ENCODE data around the gene VKORC1.

Gene VKORC1

GRCh38 chr16:31084584-31085302 lies 9.9 kb downstream of the VKORC1 start:
- no peak overlapping the region for H3K4me3 ChIP-seq (ENCODE audit: low read depth, low read length)
- no peak for DNase-seq (ENCODE audit: low read depth)
- TF ChIP-seq CTCF (IDR thresholded peaks at IDR 0.05; ENCODE audit: control insufficient read depth, extremely low read depth, insufficient read depth) = no peak

GRCh38 chr16:31083981-31084380 lies 10.6 kb downstream of the VKORC1 start:
- no peak for TF ChIP-seq CTCF (IDR thresholded peaks at IDR 0.05; ENCODE audit: control insufficient read depth, extremely low read depth, insufficient read depth)
- no peak for DNase-seq (ENCODE audit: low read depth)
- no peak overlapping the region for H3K4me3 ChIP-seq (ENCODE audit: low read depth, low read length)

DNA sequence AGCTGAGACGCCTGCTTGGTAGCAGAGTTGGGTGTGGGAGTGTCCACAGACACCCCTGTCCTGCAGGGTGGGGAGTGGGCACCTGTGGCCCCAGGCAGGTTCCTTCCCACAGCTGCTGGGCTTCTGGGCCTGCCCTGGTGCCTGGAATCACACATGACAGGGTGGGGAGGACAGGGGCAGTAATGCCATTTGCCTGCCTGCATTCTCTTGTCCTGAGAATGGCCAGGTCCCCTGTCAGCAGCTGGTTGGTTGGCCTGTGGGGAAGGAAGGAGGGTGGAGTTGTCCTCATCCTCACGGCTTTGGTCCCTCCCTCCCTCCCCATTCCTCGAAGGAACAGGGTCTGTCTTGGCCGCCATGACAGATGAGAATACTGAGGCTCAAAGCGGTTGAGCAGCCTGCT lies 11.0 kb downstream of the VKORC1 start:
- no peak overlapping the region for H3K4me3 ChIP-seq (ENCODE audit: low read depth, low read length)
- DNase-seq (ENCODE audit: low read depth) = no peak
- no peak for TF ChIP-seq CTCF (IDR thresholded peaks at IDR 0.05; ENCODE audit: control insufficient read depth, extremely low read depth, insufficient read depth)

GRCh38 chr16:31083081-31083480 lies 11.5 kb downstream of the VKORC1 start:
- no peak for TF ChIP-seq CTCF (IDR thresholded peaks at IDR 0.05; ENCODE audit: control insufficient read depth, extremely low read depth, insufficient read depth)
- DNase-seq (ENCODE audit: low read depth) = no peak
- H3K4me3 ChIP-seq (ENCODE audit: low read depth, low read length) = no peak overlapping the region

DNA sequence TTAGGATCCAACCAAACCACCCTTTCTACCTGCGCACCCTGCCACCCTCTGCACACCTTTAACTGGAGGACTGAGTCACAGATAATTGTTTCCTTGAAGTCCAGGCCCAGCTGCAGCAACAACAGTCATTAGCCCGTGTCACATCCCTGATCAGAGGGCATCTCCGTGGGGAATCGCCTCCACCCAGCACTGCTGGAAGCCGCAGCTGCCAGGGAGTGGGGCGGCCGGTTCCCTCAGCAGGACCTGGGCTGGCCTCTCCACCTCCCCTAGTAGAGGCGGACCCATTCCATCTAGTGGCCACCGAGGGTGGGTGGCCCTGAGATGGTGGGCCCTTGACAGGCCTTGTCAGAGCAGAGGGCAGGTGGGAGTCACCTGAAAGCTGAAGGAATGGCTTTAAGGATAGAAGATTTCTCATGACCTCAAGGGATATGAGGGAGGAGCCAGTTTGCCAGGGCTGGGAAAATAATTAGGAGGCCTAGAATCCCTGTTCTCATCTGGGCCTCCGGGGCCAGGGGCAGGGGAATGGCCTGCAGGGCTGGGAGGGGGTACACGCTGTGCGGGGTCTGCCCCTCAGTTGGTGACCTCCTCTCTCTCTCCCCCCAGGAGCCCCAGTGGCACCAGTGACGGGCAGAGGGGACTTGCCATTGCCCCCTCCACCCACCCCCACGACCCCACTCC lies 12.1 kb downstream of the VKORC1 start:
- no peak for TF ChIP-seq CTCF (IDR thresholded peaks at IDR 0.05; ENCODE audit: control insufficient read depth, extremely low read depth, insufficient read depth)
- H3K4me3 ChIP-seq (ENCODE audit: low read depth, low read length) = no peak overlapping the region
- no peak for DNase-seq (ENCODE audit: low read depth)

DNA sequence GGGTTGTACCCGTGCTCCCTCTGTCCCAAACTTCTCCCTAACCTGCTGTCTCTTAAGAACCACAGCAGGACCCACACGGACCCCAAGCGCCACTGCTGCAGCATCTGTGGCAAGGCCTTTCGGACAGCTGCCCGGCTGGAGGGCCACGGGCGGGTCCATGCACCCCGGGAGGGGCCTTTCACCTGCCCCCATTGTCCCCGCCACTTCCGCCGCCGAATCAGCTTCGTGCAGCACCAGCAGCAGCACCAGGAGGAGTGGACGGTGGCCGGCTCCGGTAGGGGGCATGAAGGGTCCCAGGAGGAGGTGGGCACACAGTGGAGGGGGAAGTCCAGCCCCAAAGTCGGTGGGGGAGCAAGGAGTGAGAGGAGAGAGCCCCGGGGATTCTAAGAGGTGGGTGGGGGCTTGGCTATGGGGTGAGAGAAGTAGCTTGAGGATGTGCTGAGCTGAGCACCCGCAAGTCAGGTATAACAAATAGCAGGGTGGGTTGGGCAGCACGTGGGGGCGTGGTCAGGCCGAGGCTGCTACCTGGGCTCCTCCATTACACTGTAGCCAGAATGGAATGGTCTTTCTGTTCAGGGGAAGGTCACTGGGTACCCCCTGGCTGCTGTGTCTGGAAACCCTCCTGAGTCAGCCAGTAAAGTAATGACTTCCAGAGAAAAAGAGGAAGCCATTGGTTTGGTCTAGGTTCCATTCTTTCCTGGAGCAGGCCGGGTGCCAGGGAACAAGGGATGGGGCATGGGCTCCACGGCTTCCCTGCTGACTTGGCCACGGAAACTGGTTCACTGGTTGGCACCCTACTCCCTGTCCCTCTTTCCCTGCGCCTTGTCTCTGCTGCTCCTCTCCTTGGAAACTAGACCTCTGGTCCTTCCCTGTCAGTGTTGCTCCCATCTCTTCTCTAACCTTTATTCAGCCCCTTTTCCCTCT lies 12.9 kb downstream of the VKORC1 start:
- H3K4me3 ChIP-seq (ENCODE audit: low read depth, low read length) = no peak overlapping the region
- no peak for DNase-seq (ENCODE audit: low read depth)
- no peak for TF ChIP-seq CTCF (IDR thresholded peaks at IDR 0.05; ENCODE audit: control insufficient read depth, extremely low read depth, insufficient read depth)
